CD4-positive, alpha-beta T cell treated with Interleukin-21 for 1 hour (primary cell): ENCODE results near the gene BOLA3.
"Not testable (repeated sequence)": the region's sequence is repeated elsewhere in the genome, so short reads cannot be mapped to it uniquely, and the experiment has no call there.

ENCODE experiments used
- DNase-seq: peaks from one replicate; pipeline ENCODE4 v3.0.0-alpha.2; 2020

Gene BOLA3, protein sequence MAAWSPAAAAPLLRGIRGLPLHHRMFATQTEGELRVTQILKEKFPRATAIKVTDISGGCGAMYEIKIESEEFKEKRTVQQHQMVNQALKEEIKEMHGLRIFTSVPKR

DNA sequence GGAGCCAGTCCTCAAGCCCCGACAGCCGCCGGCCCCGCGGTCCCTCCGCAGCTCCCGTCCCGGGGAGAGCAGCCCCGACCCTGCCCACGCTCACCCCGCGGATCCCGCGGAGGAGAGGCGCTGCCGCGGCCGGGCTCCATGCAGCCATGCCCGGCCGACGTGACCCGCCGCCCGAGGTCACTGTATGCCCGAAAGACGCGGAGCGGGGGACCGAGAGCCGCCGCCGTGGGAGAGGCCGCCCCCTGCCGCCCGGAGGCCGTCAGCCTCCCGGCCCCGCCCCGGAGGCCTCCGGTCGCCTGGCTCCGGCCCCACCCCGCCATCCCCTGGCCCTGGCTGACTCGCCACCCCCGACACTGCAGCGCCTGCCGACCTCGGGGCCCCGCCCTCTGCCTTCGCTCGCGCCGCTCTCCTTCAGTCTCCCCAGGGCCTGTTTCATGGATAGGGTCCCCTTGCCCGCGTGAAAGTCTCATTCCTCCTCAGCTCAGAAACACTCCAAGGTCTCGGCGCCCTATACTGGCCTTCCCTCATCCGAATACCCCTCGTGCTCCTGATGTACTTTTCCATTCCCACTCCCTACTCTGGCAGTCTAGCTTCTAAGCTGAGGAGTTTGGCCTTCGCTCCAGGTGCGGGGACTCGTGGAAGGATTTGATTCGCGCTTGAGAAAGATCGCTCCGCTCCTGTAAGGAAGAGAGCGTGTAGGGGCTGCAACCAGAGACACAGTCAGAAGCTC lies at the start of gene BOLA3:
TSS of gene BOLA3 (minus strand) at position 186 of the 730 bp plus-strand sequence. CDS start at position 148, 38 bp downstream.
- peak; percentile 86 for DNase-seq

DNA sequence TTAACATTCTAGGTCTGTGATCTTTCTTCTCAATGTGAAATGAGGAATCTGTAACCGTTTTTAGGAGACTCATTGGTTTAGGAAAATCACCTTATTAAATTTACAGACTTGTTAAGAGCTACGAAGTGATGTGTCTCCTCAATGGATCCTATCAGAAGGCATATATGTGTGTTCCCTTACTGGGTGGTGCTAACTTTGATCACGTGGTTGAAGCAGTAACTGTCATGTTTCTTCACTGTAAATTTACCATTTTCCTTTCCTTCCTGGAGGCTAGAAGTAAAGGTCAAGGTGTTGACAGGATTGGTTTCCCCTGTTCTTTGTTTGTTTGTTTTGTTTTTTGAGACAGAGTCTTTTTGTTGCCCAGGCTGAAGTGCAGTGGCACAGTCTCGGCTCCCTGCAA lies 49.3 kb upstream of the BOLA3 start:
- DNase-seq, result no peak

DNA sequence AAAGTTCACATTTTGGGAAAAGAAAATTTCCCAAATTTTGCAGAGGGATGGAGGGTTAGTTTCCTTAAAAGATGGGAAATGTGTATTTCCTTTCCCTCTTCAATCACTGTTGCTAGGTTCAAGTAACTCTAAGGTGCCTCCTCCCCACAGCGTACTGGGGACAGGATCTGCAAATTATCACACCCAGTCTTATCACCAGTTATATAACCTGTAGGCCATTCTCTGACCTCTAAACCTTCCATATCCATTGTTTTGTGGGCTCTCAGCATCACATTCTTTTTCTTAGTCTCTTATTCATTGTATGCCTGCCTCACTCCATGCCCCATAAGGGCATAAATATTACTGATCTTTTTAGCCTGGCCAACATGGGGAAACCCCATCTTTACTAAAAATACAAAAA lies 47.1 kb upstream of the BOLA3 start:
- DNase-seq, result no peak

DNA sequence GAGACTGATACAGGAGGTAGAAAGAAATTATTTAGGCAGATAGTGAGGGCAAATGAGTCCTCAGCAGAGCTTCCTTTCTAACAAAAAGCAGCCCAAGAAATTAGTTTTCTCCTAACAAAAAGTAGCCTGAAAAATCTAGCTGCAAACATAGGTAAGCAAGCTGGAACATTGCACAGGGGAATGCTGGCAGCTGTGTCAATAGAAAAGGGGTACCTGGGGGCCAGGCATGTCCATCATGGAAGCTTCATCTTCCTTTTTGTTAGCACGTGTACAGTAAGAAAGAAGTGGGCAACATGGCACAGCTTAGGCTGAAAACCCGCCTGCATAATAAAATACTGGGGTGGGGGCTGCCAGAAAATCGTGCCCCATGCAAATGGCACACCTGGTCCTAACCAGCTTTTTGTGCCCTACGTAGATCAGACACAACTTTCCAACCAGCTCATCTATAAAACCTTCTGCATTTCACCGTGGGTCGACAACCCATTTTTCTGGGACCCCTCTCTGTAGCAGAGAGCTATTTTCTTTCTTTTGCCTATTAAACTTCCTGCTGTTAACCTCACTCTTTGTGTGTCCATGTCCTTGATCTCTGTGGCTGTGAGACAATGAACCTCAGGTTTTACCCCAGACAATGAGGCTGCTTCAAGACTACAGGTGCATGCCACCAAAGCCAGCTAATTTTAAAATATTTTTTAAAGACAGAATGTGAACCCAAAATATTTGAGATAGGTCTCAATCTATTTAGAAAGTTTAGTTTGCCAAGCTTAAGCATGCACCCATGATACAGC lies 44.1 kb upstream of the BOLA3 start:
- no peak for DNase-seq

DNA sequence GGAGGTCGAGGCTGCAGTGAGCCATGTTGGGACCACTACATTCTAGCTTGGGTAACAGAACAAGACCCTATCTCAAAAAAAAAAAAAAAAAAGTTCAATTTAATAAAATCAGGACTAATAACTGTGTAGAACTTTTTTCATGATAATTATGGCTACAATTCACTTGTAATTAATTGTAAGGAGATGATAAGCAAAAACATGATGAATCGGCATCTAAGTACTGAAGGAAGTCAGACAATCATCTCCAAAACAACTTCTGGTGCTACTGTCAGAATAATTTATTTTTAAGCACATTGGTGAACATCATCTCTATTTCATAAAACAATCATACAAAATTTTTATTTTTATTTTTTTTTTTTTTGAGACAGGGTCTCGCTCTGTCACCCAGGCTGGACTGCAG lies 41.0 kb upstream of the BOLA3 start:
- DNase-seq, result no peak

DNA sequence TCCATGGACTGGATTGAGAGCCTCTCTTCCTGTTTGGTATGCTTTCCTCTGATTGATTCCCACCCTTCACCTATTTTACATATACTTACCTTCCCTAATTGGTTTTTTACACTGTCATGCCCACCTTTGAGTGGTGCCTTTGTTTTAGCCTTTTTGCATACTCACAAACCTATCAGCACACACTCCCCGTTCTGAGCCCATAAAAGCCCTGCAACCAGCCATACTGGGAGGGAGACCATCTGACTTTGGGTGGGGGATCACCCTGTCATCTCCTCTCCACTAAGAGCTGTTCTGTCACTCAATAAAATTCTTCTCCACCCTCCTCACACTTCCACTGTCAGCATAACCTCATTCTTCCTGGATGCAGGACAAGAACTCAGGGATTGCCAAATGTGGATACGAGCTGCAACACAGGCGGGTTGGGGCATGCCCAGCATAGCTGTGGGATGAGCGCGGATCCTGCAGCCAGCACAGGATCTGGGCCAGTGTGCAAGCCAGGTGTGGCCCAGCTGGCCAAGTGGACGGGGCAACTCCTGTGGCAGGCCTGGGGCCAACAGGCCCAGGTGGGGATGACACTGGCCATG lies 40.4 kb upstream of the BOLA3 start:
- no peak for DNase-seq

DNA sequence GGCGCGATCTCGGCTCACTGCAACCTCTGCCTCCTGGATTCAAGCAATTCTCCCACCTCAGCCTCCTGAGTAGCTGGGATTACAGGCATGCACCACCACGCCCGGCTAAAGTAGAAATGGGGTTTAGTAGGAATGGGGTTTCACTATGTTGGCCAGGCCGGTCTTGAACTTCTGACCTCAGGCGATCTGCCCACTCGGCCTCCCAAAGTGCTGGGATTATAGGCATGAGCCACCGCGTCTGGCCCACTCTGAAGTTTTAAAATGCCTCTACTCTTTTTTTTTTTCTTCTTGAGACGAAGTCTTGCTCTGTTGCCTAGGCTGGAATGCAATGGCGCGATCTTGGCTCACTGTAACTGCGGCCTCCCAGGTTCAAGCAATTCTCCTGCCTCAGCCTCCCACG lies 39.0 kb upstream of the BOLA3 start:
- not testable (repeated sequence) for DNase-seq

DNA sequence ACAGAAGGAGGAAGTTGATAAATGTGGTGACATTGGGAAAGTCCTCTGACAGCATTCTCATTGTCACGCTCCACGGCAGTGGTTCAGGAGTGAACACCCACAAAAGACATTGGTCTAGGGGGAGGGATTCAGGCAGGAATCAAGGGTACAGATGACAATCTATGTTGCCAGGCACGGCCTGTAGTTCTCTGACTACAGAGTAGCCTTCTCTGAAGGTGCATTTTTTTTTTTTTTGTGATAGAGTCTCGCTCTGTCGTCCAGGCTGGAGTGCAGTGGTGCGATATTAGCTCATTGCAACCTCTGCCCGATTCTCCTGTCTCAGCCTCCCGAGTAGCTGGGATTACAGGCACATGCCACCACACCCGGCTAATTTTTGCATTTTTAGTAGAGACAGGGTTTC lies 38.3 kb upstream of the BOLA3 start:
- DNase-seq, result peak; percentile 64

DNA sequence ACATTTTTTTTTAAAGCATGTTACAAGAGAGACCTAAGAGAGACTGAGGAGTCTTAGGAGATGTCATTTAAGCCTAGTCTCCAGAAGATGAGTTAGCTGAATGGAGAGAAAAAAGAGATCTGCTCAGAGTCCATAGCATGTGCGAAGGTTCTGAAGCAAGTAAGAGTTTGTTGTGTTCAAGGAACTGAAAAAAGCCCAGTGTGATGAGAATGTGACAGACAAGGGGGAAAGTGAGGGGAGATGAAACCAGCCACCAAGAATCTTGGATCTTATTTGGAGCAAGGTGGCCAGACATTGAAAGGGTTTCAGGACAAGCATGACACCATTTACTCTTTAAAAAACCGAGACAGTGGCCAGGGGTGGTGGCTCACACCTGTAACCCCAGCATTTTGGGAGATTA lies 36.2 kb upstream of the BOLA3 start:
- no peak for DNase-seq

DNA sequence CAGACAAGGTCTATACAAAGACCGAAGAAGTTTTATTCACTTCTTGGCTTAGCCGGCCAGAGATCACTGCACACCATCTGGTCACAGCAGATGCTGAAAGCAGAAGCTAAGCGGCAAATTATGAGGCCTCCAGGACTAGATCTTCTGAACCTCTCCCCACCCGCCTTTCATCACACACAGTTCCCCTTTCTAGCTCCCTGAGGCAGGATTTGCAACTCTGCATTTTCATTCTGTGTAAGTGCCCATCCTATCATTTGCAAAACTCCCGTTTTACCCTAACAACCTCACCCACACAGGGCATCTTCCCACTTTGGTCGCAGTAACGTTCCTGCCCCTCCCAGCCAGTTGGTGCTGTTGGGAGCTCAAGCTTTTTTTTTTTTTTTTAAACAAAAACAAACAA lies 34.0 kb upstream of the BOLA3 start:
- peak; percentile 36 for DNase-seq

DNA sequence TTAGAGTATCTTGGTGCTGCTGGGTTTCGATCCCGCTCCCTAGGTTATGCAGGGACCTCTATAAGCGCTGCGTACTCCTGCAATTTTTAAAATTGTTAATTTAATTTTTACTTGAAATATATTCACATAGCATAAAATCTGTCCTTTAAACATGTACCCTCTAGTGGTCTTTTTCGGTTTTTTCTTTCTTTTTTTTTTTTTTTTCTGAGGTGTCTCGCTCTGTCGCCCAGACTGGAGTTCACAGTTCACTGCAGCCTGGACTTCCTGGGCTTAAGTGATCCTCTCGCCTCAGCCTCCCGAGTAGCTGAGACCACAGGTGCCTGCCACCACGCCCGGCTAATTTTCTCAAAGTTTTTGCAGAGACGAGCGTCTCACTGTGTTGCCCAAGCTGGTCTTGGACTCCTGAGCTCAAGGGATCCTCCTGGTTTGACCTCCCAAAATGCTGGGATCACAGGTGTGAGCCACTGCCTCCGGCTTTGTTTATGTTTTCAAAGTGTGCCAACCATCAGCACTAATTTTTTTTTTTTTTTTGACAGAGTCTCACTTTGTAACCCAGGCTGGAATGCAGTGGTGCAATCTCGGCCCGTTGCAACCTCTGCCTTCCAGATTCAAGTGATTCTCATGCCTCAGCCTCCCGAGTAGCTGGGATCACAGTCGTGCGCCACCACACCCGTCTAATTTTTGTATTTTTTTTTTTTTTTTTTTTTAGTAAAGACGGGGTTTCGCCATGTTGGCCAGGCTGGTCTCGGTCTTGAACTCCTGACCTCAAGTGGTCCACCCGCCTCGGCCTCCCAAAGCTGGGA lies 31.6 kb upstream of the BOLA3 start:
- DNase-seq, result no peak

DNA sequence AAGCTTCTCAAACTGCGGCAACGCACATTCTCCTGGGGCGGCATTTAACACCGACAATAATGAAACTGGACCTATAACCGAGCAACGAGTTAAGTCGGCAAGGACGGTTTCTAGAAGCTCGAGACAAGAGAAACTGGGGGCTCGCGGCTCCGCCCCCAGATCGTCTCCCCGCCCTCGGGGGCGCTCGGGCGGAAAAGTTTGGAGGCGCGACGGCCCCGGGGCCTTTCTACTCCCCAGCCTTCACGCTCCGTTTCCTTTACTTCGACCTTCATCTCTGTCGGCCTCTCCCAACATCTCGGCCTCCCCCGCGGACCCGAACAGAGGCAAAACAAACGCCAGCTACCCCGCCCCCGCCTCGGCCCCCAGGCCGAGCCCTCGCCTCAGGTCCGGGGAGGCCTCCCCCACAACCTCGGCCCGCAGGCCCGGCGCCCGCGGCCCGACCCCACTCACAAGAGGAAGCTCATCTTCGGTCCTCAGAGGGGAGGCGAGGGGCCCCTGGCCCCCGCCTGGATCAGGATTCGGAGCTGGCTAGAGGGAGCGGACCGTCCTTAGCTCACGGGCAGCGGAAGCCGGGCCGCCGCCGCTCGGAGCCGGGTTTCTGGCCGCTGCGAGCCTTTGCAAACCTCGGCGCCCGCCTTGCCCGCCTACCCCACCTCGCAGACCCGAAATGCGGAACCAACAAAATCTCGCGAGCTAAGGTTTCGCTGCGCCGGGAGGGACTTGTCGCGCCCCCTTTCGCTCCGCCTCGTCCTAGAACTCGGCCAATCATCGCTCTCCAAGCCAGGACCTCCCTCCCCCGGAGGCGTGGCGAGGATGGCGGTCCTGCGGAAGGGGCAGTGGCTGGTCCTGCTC lies 30.7 kb upstream of the BOLA3 start, which contains the start of gene MOB1A:
TSS of gene MOB1A (minus strand) at position 669 of the 852 bp plus-strand sequence. CDS start at position 464, 205 bp downstream.
- peak; percentile 98 for DNase-seq

DNA sequence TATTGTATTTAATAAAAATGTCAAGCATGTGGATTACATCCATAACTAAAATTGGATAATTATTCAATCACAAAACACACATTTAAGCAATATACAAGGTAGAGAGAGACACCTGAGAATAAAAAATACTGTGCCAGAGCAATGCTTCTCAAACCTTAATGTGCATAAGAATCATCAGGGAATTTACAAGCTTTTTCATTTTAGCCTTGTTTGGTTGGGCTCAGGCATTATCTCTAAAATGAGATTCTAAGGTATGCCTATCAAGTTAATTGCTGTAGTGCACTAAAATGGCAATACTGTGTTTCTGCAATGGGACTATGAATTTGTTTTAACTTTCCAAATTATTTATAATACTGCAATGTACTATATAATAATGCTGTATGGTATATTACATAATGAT lies 30.0 kb upstream of the BOLA3 start:
- DNase-seq, result no peak

DNA sequence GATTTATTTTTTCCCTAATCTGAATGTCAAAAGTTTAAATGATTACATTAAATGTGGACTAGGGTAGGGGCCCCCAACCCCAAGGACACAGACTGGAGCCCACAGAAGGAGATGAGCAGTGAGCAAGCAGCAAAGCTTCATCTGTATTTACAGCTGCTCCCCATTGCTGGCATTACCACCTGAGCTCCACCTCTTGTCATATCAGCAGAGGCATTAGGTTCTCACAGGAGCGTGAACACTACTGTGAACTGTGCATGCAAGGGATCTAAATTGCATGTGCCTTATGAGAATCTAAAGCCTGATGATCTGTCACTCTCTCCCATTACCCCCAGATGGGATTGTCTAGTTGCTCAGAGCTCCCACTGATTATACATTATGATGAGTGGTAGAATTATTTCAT lies 27.2 kb upstream of the BOLA3 start:
- no peak for DNase-seq

DNA sequence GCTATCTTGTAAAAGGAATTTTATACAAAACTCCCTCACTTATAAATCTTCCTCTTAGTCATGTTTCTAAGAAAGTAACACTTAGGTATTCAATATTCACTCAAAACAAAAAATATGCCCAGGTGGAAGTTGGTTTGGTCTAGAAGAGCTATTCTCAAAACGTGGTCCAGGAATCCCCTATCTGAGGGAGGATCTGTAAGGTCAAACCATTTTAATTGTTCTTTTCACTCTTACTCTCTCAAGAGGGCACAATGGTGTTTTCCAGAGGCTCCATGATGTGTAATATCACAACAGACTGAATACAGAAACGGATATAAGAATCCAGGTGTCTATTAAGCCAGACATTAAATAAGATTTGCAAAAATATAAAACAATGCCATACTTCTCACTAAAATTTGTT lies 21.0 kb upstream of the BOLA3 start:
- no peak for DNase-seq

DNA sequence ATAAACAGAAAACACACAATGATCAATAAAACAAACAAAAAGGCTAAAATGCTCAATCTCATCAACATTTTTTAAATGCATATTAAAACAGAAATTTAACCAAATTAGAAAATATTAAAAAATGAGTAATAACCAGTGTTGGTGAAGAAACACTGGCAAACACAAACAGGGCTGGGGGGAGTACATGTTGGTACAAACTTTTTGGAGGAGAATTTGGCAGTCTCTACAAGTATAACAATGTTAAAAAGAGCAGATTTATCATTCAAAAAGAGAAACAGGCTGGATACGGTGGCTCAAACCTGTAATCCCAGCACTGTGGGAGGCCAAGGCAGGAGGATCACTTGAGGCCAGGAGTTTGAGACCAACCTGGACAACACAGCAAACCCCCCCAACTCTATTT lies 17.0 kb upstream of the BOLA3 start:
- DNase-seq, result no peak

DNA sequence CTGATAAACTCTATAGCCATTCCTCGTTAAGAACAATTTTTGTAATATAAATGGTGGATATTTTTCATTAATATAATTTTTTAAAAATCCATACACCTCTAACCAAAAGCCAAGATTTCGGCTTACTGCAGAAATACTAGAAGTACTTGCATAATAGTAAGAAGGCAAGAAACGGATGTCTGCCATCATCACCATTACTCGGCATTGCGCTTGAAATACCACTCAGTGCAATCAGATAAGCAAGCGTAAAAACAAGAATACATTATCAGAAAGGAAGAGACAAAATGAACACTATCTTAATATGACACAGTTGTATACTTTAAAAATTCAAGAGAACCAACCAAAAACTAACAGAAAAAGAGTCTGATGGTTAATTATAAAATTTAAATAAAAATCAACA lies 15.2 kb upstream of the BOLA3 start:
- DNase-seq, result no peak

DNA sequence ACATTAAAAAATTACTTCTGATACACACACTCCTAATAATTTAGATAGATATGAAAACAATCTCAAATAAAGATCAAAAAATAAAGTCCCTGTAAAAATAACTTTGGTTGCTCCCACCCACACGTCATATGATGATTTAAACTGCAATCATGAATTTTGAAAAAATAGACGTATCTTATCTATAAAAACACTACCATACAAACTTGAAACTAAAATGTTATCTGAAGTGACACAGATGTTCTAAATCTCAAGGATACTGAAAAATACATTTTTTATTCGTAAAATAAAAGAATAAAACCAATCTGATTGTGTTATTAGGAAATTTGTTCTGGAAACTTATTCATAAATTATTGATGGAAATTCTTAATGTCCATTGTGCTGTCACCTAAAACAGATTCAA lies 8.1 kb upstream of the BOLA3 start:
- no peak for DNase-seq

DNA sequence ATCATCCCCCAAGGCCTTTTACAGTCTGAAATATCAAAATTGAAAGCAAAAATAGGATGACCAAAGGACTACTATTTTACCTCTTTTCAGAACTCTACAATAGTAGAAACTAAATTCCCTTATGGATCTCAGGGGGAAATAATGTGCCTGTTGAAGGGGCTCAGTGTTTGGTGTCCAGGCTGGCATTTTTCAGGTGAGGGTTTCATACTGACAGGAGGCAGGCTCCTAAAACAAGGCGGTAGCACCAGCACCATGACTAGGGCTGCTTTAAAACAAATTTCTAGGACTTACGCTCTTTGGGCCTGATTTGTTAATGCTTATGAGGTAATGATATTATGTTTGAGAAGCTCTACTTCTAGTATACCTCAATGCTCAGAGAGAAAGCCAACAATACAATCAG lies 5.2 kb upstream of the BOLA3 start:
- no peak for DNase-seq

DNA sequence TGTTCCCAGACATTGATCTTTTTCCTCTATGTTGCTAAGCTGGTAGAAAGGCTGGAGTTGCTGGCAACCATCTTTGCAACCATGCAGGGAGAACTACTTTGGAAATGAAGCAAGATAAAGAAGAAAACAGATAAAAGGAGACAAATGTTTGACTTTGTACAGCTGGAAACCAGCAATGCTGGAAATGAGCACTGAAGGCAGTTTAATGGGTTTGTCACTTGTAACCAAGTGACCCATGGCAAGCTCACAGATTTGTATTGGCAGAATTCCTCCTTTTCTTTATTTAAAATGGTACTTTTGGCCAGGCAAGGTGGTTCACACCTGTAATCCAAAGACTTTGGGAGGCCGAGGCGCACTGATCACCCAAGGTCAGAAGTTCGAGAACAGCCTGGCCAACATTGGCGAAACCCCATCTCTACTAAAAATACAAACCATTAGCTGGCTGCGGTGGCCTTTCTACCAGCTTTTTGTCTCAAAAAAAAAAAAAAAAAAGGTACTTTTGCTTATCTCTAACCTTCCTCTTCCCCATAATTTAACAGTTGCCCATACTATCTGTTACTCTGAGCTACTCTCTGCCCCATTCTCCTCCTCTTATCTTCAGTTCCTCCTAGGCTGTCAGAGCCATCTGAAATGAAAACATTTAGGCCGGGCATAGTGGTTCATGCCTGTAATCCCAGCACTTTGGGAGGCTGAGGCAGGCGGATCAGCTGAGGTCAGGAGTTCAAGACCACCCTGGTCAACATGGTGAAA lies 2.0 kb upstream of the BOLA3 start:
- DNase-seq, result no peak

DNA sequence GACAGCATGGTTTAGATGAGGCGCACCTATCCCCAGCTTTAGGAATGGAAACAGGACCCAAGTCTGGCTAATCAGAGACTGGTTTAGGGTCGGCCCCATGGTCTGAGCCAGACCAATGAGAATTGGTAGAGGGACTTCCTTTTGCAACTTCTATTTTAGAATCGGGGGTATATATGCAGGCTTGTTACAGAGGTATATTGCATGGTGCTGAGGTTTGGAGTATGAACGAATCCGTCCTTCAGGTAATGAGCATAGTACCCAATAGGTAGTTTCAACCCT lies 1.5 kb upstream of the BOLA3 start:
- no peak for DNase-seq
